HG03175 (cell line): ENCODE results near the gene ZNF335.

Experiments used
- ATAC-seq: cut with Tn5 transposase; IDR thresholded peaks from one replicate; pipeline ENCODE4 v1.9.1; 2021; ENCODE audit warnings: mild to moderate bottlenecking, moderate library complexity; ENCODE audit not compliant: unreplicated experiment

The ZNF335 gene, protein sequence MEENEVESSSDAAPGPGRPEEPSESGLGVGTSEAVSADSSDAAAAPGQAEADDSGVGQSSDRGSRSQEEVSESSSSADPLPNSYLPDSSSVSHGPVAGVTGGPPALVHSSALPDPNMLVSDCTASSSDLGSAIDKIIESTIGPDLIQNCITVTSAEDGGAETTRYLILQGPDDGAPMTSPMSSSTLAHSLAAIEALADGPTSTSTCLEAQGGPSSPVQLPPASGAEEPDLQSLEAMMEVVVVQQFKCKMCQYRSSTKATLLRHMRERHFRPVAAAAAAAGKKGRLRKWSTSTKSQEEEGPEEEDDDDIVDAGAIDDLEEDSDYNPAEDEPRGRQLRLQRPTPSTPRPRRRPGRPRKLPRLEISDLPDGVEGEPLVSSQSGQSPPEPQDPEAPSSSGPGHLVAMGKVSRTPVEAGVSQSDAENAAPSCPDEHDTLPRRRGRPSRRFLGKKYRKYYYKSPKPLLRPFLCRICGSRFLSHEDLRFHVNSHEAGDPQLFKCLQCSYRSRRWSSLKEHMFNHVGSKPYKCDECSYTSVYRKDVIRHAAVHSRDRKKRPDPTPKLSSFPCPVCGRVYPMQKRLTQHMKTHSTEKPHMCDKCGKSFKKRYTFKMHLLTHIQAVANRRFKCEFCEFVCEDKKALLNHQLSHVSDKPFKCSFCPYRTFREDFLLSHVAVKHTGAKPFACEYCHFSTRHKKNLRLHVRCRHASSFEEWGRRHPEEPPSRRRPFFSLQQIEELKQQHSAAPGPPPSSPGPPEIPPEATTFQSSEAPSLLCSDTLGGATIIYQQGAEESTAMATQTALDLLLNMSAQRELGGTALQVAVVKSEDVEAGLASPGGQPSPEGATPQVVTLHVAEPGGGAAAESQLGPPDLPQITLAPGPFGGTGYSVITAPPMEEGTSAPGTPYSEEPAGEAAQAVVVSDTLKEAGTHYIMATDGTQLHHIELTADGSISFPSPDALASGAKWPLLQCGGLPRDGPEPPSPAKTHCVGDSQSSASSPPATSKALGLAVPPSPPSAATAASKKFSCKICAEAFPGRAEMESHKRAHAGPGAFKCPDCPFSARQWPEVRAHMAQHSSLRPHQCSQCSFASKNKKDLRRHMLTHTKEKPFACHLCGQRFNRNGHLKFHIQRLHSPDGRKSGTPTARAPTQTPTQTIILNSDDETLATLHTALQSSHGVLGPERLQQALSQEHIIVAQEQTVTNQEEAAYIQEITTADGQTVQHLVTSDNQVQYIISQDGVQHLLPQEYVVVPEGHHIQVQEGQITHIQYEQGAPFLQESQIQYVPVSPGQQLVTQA (N-terminal part only)

DNA sequence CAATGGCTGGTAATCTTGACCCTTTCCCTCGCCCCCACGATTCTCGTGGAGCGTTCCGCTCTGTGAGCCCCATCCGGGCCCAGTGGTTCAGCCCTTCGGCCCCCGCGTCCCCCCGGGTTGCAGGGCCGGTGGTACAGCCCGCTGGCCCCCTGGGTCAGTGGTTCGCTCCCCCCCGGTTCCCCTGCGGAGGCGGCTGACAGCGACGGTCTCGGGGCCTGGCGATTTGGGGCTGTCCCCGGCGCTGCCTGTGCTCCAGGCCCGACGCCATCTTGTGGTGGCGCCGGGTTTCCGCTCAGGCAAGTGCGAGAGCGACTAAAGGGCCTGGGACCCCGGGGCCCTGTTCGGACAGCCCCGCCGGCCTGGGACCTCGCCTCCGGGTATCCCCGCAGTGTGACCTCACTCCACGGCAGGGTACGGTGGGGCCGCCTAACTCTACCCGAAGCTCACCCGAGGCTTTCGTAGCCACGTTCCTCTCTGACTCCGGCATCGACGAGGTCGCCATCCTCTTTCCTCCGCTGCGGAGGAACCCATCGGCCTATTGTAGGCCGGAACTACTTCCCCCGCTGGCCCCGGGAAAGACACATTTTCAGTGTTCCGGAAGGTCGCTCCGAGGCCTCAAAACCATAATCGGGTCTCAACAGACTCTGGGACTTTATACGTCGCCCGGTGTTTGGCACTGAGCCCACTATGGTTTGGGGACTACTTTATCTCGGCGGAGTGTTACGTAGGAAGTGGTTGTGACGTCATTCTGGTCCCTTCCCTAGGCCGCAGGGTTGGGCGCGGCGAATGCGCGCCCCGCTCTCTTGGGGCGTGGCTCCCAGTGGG is at the start of gene ZNF335:
ZNF335 (minus strand) TSS at position 529 of the 825 bp plus-strand sequence. CDS start 793 bp downstream, outside the sequence.
- ATAC-seq = peak; percentile 82

- no peak for ATAC-seq
These were observed 48.6 kb upstream of the ZNF335 start for GRCh38 chr20:46020555-46020954.

GRCh38 chr20:46018611-46019010 is 46.6 kb upstream of the ZNF335 start:
- no peak for ATAC-seq

DNA sequence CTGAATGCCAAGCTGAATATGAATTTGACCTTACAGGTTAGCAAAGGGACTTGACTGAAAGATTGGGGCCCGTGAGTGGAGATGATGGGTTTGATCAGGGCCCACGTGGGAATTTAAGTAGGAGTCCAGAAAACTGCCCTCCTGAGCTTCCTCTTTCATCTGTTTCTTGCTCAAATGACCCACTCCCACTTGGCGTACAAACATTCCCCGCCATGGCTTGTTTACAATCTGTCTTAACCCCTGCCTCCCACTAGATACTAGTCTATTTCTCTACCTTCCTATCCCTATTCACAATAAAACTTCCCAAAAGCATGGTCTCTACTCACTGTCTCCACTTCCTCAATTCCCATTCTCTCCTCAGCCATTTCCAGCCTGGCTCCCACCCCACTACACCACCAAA is 46.1 kb upstream of the ZNF335 start:
- no peak for ATAC-seq

DNA sequence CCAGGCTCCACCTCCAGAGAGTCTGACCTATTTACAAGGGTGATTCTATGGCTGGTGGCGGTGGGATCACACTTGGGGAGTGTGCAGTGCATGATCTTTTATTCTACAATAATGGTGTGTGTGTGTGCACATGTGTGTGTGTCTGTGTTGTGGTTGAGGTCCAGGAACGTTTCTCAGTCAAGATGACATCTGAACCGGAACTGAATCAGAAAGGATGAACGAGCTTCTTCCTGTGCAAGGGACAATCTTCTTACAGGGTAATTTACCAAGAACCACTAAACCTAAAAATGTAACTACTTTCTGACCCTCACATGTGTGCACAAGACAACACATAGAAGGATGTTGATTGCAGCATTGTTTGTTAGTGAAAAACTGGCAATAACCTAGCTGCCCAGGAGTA is 45.3 kb upstream of the ZNF335 start:
- ATAC-seq = no peak

GRCh38 chr20:46014517-46015396 is 42.8 kb upstream of the ZNF335 start:
- ATAC-seq = no peak

- peak; percentile 61 for ATAC-seq
These were observed 42.0 kb upstream of the ZNF335 start for GRCh38 chr20:46013829-46014516.

- ATAC-seq = no peak
These were observed 41.4 kb upstream of the ZNF335 start for GRCh38 chr20:46013322-46013828.

DNA sequence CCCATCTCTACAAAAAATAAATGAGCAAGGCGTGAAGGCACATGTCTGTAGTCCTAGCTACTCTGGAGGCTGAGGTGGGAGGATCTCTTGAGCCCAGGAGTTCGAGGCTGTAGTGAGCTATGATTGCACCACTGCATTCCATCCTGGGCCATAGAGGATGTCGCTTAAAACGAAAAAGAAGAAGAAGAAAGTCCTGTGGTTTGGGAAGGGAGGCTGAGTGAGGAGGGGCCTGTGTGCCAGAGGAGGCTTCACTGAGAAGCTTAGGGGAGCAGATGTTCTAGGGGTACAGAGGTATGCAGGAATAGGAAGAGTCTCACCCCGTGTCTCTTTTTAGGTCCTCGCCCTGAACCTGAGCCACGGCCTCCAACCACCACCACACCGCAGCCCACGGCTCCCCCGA is 40.9 kb upstream of the ZNF335 start:
- no peak for ATAC-seq

GRCh38 chr20:46011631-46012482 is 39.9 kb upstream of the ZNF335 start:
- no peak for ATAC-seq

- no peak for ATAC-seq
These were observed 38.7 kb upstream of the ZNF335 start for GRCh38 chr20:46010491-46011391.

DNA sequence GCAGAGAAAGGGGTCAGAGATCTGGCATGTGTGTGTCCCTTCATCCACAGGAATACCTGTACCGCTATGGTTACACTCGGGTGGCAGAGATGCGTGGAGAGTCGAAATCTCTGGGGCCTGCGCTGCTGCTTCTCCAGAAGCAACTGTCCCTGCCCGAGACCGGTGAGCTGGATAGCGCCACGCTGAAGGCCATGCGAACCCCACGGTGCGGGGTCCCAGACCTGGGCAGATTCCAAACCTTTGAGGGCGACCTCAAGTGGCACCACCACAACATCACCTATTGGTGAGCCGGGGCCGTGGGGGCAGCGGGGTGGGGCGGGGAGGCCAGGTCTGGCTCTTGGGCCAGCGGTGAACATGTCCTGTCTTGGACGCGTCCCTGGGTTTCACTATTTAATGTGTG is 37.8 kb upstream of the ZNF335 start:
- ATAC-seq = no peak

DNA sequence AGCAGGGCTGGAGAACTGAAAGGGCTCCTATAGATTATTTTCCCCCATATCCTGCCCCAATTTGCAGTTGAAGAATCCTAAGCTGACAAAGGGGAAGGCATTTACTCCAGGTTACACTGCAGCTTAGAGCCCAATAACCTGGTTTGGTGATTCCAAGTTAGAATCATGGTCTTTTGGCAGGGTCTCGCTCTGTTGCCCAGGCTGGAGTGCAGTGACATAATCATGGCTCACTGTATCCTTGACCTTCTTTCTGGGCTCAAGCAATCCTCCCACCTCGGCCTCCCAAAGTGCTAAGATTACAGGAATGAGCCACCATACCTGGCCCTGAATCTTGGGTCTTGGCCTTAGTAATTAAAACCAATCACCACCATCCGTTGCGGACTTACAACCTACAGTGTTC is 35.7 kb upstream of the ZNF335 start:
- ATAC-seq = no peak

- no peak for ATAC-seq
These were observed 35.0 kb upstream of the ZNF335 start for GRCh38 chr20:46006964-46007363.

DNA sequence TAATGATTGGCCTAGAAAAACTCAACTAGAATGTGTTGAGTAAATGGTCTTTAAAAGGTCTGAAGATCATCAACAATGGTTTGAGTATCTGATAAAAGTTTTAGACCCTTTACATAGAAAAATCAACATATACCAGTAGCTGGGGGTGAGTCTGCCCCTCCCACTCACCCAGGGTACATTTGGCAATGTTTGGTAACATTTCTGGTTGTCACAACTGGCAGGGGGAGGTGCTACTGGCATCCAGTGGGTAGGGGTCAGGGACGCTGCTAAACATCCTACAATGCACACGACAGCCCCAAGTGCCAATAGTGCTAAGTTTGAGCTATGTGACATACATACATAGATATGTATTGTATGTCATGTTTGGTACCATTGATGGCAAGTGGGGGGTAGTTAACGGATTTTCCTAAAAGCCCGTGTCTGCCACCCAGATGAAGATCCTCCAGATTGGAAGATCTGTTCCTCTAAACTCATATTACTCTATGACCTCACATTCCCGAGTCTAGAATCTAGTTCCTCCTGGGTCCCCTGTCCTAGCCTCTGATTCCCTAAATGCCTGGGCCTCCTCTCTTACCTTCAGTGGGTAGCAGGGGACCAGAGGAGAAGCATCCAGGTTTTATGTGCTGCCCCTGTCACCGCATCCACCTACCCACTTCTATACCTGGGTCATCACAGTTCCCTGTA is 34.2 kb upstream of the ZNF335 start:
- no peak for ATAC-seq

DNA sequence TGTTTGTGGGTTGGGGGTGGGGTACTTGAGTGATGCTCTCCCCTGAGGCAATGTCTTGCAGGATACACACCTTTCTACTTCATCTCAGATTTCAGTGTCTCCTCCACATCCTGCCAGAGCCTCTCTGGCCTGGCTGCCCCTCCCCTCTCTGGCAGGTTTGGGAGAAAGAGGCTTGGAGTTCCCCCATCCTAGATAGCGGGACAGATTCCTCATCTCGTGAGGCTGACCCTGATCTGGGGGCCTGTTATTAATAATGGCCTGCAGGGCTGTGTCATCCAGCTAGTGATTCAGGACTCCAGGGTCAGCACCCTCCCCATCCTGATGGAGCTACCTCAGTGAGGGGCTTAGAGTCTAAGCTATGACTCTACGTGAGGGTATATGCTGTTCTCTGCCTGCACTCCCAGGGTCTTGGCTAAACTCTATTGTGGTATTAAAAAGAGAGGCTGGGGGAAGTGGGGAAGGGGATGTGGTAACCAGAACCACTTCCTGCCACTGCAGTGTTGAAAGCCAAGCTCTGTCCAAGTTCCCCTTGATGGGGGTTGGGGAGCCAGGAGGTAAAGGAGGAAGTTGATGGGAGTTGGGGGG is 33.0 kb upstream of the ZNF335 start:
- no peak for ATAC-seq
